ENCODE data around the gene OPTC.

- TF ChIP-seq CREB5 (CRISPR knock-in tag; IDR thresholded peaks at IDR 0.05; ENCODE audit: low read depth) (no peak), ARNTL (CRISPR knock-in tag; IDR thresholded peaks at IDR 0.05; ENCODE audit: borderline replicate concordance, low read depth) (no peak), ESRRG (CRISPR knock-in tag; IDR thresholded peaks at IDR 0.05) (no peak)
These were observed 23.6 kb downstream of the OPTC start for GRCh38 chr1:203517426-203518110.

Data from SK-N-SH treated with all-trans-retinoic acid at 6 μM for 48 hours (cell line).